K562 (cell line): ENCODE results near the gene VSIG1. TPM values are rescaled to one million over a fixed set of nuclear protein-coding genes. Genes with fewer than 3 reads are reported as not detected.

Experiments used
- AFF4 ChIP-seq: sonication (generic); formaldehyde crosslinking; IDR thresholded peaks from 2 replicates; pipeline ENCODE4 v1.8.0; 2023; ENCODE audit warnings: mild to moderate bottlenecking, missing genetic modification reagents
- CAMTA2 ChIP-seq: fragments of 250-450 bp; sonication (Bioruptor Pico); conservative IDR thresholded peaks from 2 replicates; pipeline ENCODE4 v1.5.1; 2022
- DDX20 ChIP-seq: fragments of 450-650 bp; IDR thresholded peaks from 2 replicates; pipeline ENCODE4 v1.6.1; 2016; ENCODE audit warnings: missing genetic modification characterization, low read depth, mild to moderate bottlenecking, missing compliant biosample characterization, moderate library complexity
- DEAF1 ChIP-seq: fragments of 450-650 bp; formaldehyde crosslinking; IDR thresholded peaks from 2 replicates; pipeline ENCODE4 v1.4.0; 2020; ENCODE audit warnings: mild to moderate bottlenecking, moderate library complexity
- EWSR1 ChIP-seq: fragments of 450-650 bp; IDR thresholded peaks from 2 replicates; pipeline ENCODE4 v1.6.1; 2018; ENCODE audit warnings: borderline replicate concordance, mild to moderate bottlenecking, low read depth, moderate library complexity; ENCODE audit not compliant: partially characterized antibody
- HLTF ChIP-seq: fragments of 450-650 bp; IDR thresholded peaks from 2 replicates; pipeline ENCODE4 v1.6.1; 2016
- HMGXB4 ChIP-seq: sonication (generic); formaldehyde crosslinking; IDR thresholded peaks from 2 replicates; pipeline ENCODE4 v1.8.1; 2023; ENCODE audit warnings: mild to moderate bottlenecking, missing genetic modification reagents
- IRF2 ChIP-seq: sonication (generic); formaldehyde crosslinking; IDR thresholded peaks from 2 replicates; pipeline ENCODE4 v1.8.1; 2022; ENCODE audit warnings: mild to moderate bottlenecking, missing genetic modification reagents
- MCM2 ChIP-seq: fragments of 450-650 bp; IDR thresholded peaks from 2 replicates; pipeline ENCODE4 v1.6.1; 2017; ENCODE audit warnings: low read depth, mild to moderate bottlenecking
- NFYB ChIP-seq: IDR thresholded peaks from 2 replicates; pipeline ENCODE4 v1.6.1; 2011; ENCODE audit warnings: mild to moderate bottlenecking, moderate library complexity; ENCODE audit not compliant: insufficient read length; ENCODE audit errors: extremely low read depth
- PCBP1 ChIP-seq: fragments of 200-400 bp; formaldehyde crosslinking; IDR thresholded peaks from 2 replicates; pipeline ENCODE4 v1.6.1; 2018; ENCODE audit warnings: mild to moderate bottlenecking, low read depth, low read length; ENCODE audit not compliant: poor library complexity, severe bottlenecking
- POLR3A ChIP-seq: IDR thresholded peaks from 2 replicates; pipeline ENCODE4 v1.6.1; 2011; ENCODE audit warnings: borderline replicate concordance, mild to moderate bottlenecking, moderate library complexity; ENCODE audit not compliant: insufficient read length, insufficient read depth; ENCODE audit errors: extremely low read depth
- SNRNP70 ChIP-seq: fragments of 200-400 bp; formaldehyde crosslinking; optimal IDR thresholded peaks from 2 replicates; pipeline ENCODE3; 2017; ENCODE audit warnings: low read depth, low read length
- SOX6 ChIP-seq: fragments of 450-650 bp; IDR thresholded peaks from 2 replicates; pipeline ENCODE4 v1.6.1; 2014; ENCODE audit warnings: mild to moderate bottlenecking
- ZBTB12 ChIP-seq: fragments of 250-450 bp; sonication (Bioruptor Pico); IDR thresholded peaks from 2 replicates; pipeline ENCODE4 v1.4.0; 2020
- ZBTB2 ChIP-seq: fragments of 450-650 bp; IDR thresholded peaks from 2 replicates; pipeline ENCODE4 v1.6.1; 2016; ENCODE audit warnings: antibody characterized with exemption
- ZBTB7A ChIP-seq: IDR thresholded peaks from 2 replicates; pipeline ENCODE4 v1.6.1; 2011; ENCODE audit warnings: low read depth, mild to moderate bottlenecking, low read length, moderate library complexity, borderline replicate concordance; ENCODE audit not compliant: control insufficient read depth
- ZNF174 ChIP-seq: fragments of 250-450 bp; sonication (Bioruptor Pico); IDR thresholded peaks from 2 replicates; pipeline ENCODE4 v1.4.0; 2020; ENCODE audit warnings: mild to moderate bottlenecking
- ZNF561 ChIP-seq: fragments of 450-650 bp; formaldehyde crosslinking; conservative IDR thresholded peaks from 2 replicates; pipeline ENCODE4 v1.4.0; 2020; ENCODE audit warnings: mild to moderate bottlenecking, moderate library complexity
- polyA plus RNA-seq, 8 experiments: library from polyadenylated mRNA; depleted of rRNA in 4 of 8; stranded (reverse) in 5 of 8; unstranded in 3 of 8; fragments of >200 nt; fragmentation: Nextera tagmentation in 2 of 8; fragmentation: Illumina TruSeq in 1 of 8; extraction: Ambion mirVana in 2 of 8; extraction: Trizol in 1 of 8; gene quantifications; 2 replicates each; pipeline versions ENCODE4 v1.2.1 to v1.2.3, GENCODE V29; 2011 to 2014; ENCODE audit warnings: inconsistent platforms in 1 of 8, missing spikeins in 1 of 8
- total RNA-seq, 7 experiments: library from RNA; depleted of rRNA in 6 of 7; stranded (reverse); fragments of >200 nt in 6 of 7; fragmentation: Illumina TruSeq in 2 of 7; extraction: Trizol in 2 of 7; gene quantifications; 2 replicates each; pipeline versions ENCODE4 v1.2.1 to v1.2.3, GENCODE V29; 2011 to 2021; ENCODE audit warnings: low replicate concordance in 1 of 7

Gene VSIG1
- total and polyA plus RNA-seq, 9 of the 15 experiments (the other 6 are each of a cell fraction or from before 2014, with no cell fraction given): not detected

- TF ChIP-seq ZBTB7A: peak; percentile 41; the same call in 1 of the 2 replicates
- no peak for TF ChIP-seq SOX6
- TF ChIP-seq PCBP1: no peak
- TF ChIP-seq HLTF: no peak
- 0 out of 2 replicates have a peak, but pooled peaks have one; percentile 58 for TF ChIP-seq AFF4 (CRISPR knock-in tag)
- TF ChIP-seq ZNF174 (CRISPR knock-in tag): no peak
- no peak for TF ChIP-seq SNRNP70
- TF ChIP-seq MCM2: no peak
- TF ChIP-seq EWSR1: no peak
- no peak for TF ChIP-seq CAMTA2 (CRISPR knock-in tag)
- TF ChIP-seq HMGXB4 (CRISPR knock-in tag): no peak
- TF ChIP-seq IRF2 (CRISPR knock-in tag): no peak
- no peak for TF ChIP-seq DEAF1 (CRISPR knock-in tag)
- TF ChIP-seq DDX20 (tag): no peak
- no peak for TF ChIP-seq POLR3A
- TF ChIP-seq NFYB: peak; percentile 45
- TF ChIP-seq ZBTB12 (CRISPR knock-in tag): no peak
- no peak for TF ChIP-seq ZBTB2
- no peak for TF ChIP-seq ZNF561 (CRISPR knock-in tag)
These were observed 46.5 kb downstream of the VSIG1 start, which contains the start of the genes ATG4A and PSMD10 (continued) for GRCh38 chrX:108091264-108091877.
